Activated CD4-positive, alpha-beta memory T cell treated with anti-CD3 and anti-CD28 coated beads for 36 hours (primary cell): ENCODE measurements around the gene IL18BP. TPM values are rescaled to one million over a fixed set of nuclear protein-coding genes. Genes with fewer than 3 reads are reported as not detected.
A peak's percentile ranks its signal among the peaks of the same experiment; 100 is the strongest.

Experiments used
- CTCF ChIA-PET: fragments of 350-600 bp; sonication (Branson Sonifier 250); formaldehyde crosslinking; loops from one replicate; lab custom pipeline; 2021; ENCODE audit warnings: antibody characterized with exemption, inconsistent platforms; lab: Charles Lee
- POLR2A ChIA-PET: fragments of 350-600 bp; sonication (Branson Sonifier 250); formaldehyde crosslinking; loops from one replicate; lab custom pipeline; 2021; ENCODE audit warnings: antibody characterized with exemption; lab: Charles Lee
- DNase-seq: peaks from one replicate; pipeline ENCODE4 v3.0.0-alpha.2; 2020
- H3K27ac Mint-ChIP-seq: one replicate; pipeline ENCODE4 v1.8.0; 2021; ENCODE audit warnings: mixed read lengths
- H3K27me3 Mint-ChIP-seq: one replicate; pipeline ENCODE4 v1.8.0; 2021; ENCODE audit warnings: mixed read lengths
- H3K36me3 Mint-ChIP-seq: one replicate; pipeline ENCODE4 v1.8.0; 2021; ENCODE audit warnings: mixed read lengths
- H3K4me1 Mint-ChIP-seq: one replicate; pipeline ENCODE4 v1.8.0; 2021; ENCODE audit warnings: low read depth, mixed read lengths
- H3K4me3 Mint-ChIP-seq: one replicate; pipeline ENCODE4 v1.8.0; 2021; ENCODE audit warnings: mild to moderate bottlenecking, mixed read lengths
- H3K9me3 Mint-ChIP-seq: one replicate; pipeline ENCODE4 v1.8.0; 2021; ENCODE audit warnings: mixed read lengths
- intact Hi-C: fragments of 100-400 bp; cut with micrococcal nuclease; formaldehyde crosslinking; loops from one replicate; pipeline ENCODE4 v1.15.1; 2023
- total RNA-seq, 2 experiments: library from RNA; stranded (reverse); gene quantifications; one replicate each; pipeline ENCODE4 v1.2.3, GENCODE V29; 2021

Gene IL18BP
- total RNA-seq, 2 experiments from 2014 or later: 6.6 to 9.3 TPM

GRCh38 chr11:71977743-71978418, 20.8 kb upstream of the IL18BP start:
- intact Hi-C loops: loop anchor here (1.0 to 5.0 kb wide), 3 partner anchors 66 to 165 kb away; no protein-coding TSS in a partner anchor
- Mint-ChIP-seq H3K9me3 (no peaks in the 10 kb centered on the region), H3K36me3 (peaks cover 9% of the 10 kb centered on the region), H3K27ac (no peak overlapping the region), H3K27me3 (no peaks in the 10 kb centered on the region), H3K4me1 (peaks cover 3% of the 10 kb centered on the region), H3K4me3 (no peak overlapping the region)
- CTCF ChIA-PET: interaction anchor here (0.6 to 4.8 kb wide), 32 partner anchors 10 to 453 kb away, joined by 3 to 41 read pairs (median 5); partner anchors contain the start of genes IL18BP, RNF121 and XNDC1N
- POLR2A ChIA-PET: no interaction called here
- peak; percentile 55 for DNase-seq

- DNase-seq: no peak
- ChIA-PET POLR2A (no interaction called here), CTCF (interaction anchor here (1.0 to 4.8 kb wide), 12 partner anchors 9 to 452 kb away, joined by 3 to 41 read pairs (median 14); partner anchors contain the start of genes IL18BP, RNF121 and XNDC1N)
- H3K9me3 Mint-ChIP-seq: no peaks in the 10 kb centered on the region
- H3K4me1 Mint-ChIP-seq: peaks cover 3% of the 10 kb centered on the region
- intact Hi-C loops: loop anchor here (5.0 kb wide), 1 partner anchor 67 kb away; no protein-coding TSS in a partner anchor
- H3K27me3 Mint-ChIP-seq: no peaks in the 10 kb centered on the region
- no peak overlapping the region for H3K27ac Mint-ChIP-seq
- H3K36me3 Mint-ChIP-seq: peaks cover 14% of the 10 kb centered on the region
- H3K4me3 Mint-ChIP-seq: no peak overlapping the region
Observed at GRCh38 chr11:71979094-71979493, 19.6 kb upstream of the IL18BP start.

DNA sequence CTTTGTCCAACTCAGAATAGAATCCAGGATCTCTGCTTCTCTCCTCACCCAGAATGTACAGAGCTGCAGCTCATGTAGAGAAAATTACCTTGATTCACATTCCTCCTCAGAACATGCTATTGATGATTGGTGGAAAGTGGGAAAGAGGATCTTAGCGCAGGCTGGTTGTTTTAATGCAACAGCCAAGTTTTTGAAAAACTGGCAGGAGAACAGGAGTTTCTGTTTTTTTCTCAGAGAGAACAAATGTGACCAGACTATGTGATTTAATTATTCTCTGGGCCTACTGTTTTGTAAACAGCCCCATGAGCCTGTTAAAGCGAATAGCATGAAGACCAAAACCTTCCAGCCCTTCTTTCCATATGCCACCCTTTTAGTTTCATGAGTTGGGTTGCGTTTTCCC, 19.1 kb upstream of the IL18BP start:
- Mint-ChIP-seq H3K36me3 (peaks cover 14% of the 10 kb centered on the region), H3K9me3 (no peaks in the 10 kb centered on the region), H3K27me3 (no peaks in the 10 kb centered on the region), H3K4me1 (peaks cover 3% of the 10 kb centered on the region), H3K27ac (no peak overlapping the region), H3K4me3 (no peak overlapping the region)
- intact Hi-C loops: loop anchor here (5.0 kb wide), 1 partner anchor 67 kb away; no protein-coding TSS in a partner anchor
- ChIA-PET CTCF (interaction anchor here (1.3 to 4.8 kb wide), 8 partner anchors 9 to 165 kb away, joined by 3 to 41 read pairs (median 18); partner anchors contain the start of genes IL18BP, RNF121 and XNDC1N), POLR2A (no interaction called here)
- DNase-seq: no peak

DNA sequence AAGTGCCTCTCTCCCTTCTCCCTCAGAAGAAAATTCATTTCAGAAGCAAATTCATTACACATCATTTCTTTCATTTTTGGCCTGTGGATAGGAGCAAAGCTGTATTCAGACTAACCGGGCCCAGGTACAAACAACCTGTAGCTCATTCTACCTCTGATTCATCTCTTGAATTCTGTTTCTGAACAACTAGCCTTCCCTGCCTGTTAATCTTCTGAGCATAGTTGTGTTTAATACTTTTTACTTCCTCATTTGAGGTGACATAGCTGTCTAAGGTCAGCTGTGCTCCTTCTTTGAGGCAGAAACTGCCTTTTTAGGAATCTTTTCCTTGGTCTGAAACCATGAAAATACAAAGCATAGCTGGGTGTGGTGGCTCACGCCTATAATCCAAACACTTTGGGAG, 12.6 kb upstream of the IL18BP start:
- POLR2A ChIA-PET: no interaction called here
- Mint-ChIP-seq H3K27me3 (no peaks in the 10 kb centered on the region), H3K9me3 (no peaks in the 10 kb centered on the region), H3K4me3 (no peak overlapping the region), H3K4me1 (peaks cover 8% of the 10 kb centered on the region), H3K27ac (peak overlapping the region; percentile 3), H3K36me3 (peaks cover 20% of the 10 kb centered on the region)
- CTCF ChIA-PET: interaction anchor here (0.6 to 7.2 kb wide), 4 partner anchors 8 to 39 kb away, joined by 3 to 39 read pairs (median 4); no protein-coding TSS in a partner anchor
- no peak for DNase-seq
- intact Hi-C loops: no loop called here

DNA sequence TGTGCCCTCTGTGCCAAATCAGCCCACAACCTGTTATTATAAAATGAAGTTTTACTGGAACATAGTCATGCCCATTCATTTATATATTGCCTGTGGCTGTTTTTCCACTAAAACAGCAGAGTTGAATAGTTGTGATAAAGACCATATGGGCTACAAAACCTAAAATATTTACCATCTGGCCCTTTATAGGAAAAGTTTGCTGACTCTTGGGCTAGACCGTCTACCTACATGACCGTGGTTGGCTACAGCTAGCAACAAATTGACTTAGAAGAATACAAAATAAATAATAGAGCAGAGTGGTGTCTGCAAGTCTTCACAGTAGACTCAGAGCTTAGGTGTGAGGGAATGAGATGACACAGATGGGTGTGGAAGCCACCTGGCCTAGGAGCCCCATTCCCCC, 11.2 kb upstream of the IL18BP start:
- intact Hi-C loops: no loop called here
- Mint-ChIP-seq H3K4me1 (peaks cover 13% of the 10 kb centered on the region), H3K27me3 (no peaks in the 10 kb centered on the region), H3K4me3 (no peak overlapping the region), H3K36me3 (peaks cover 22% of the 10 kb centered on the region), H3K27ac (no peak overlapping the region), H3K9me3 (no peaks in the 10 kb centered on the region)
- DNase-seq: no peak
- ChIA-PET CTCF (interaction anchor here (1.8 to 7.2 kb wide), 2 partner anchors 10 to 38 kb away, joined by 6 to 39 read pairs; no protein-coding TSS in a partner anchor), POLR2A (no interaction called here)

GRCh38 chr11:71988050-71988449, 10.7 kb upstream of the IL18BP start:
- H3K4me1 Mint-ChIP-seq: peaks cover 13% of the 10 kb centered on the region
- no peak overlapping the region for H3K4me3 Mint-ChIP-seq
- DNase-seq: no peak
- H3K36me3 Mint-ChIP-seq: peaks cover 23% of the 10 kb centered on the region
- H3K9me3 Mint-ChIP-seq: no peaks in the 10 kb centered on the region
- no peak overlapping the region for H3K27ac Mint-ChIP-seq
- intact Hi-C loops: no loop called here
- POLR2A ChIA-PET: interaction anchor here (1.1 kb wide), 1 partner anchor 14 kb away, joined by 3 read pairs; no protein-coding TSS in a partner anchor
- no peaks in the 10 kb centered on the region for H3K27me3 Mint-ChIP-seq
- CTCF ChIA-PET: interaction anchor here (0.7 to 7.2 kb wide), 3 partner anchors 10 to 156 kb away, joined by 3 to 39 read pairs (median 5); no protein-coding TSS in a partner anchor

DNA sequence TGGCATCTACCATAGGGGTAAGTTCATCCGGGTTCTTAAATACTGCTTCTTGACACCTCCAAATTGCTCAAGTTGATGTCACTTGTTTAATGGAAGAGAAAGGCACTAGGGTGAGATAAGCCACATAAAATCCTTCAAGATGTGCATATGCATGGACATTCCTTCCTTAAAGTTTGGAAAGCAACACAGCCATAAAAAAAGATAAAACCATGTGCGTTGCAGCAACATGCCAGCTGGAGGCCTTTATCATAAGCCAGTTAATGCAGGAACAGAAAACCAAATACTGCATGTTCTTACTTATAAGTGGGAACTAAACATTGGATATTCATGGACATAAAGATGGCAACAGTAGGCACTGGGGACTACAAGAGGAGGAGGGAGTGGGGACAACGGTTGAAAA, 8.0 kb upstream of the IL18BP start:
- intact Hi-C loops: no loop called here

GRCh38 chr11:71991494-71991893, 7.2 kb upstream of the IL18BP start:
- DNase-seq: no peak
- no peaks in the 10 kb centered on the region for H3K27me3 Mint-ChIP-seq
- no peak overlapping the region for H3K4me3 Mint-ChIP-seq
- POLR2A ChIA-PET: no interaction called here
- CTCF ChIA-PET: interaction anchor here (0.8 to 7.2 kb wide), 2 partner anchors 13 to 14 kb away, joined by 3 to 39 read pairs; no protein-coding TSS in a partner anchor
- H3K36me3 Mint-ChIP-seq: peaks cover 18% of the 10 kb centered on the region
- peaks cover 5% of the 10 kb centered on the region for H3K4me1 Mint-ChIP-seq
- no peaks in the 10 kb centered on the region for H3K9me3 Mint-ChIP-seq
- no peak overlapping the region for H3K27ac Mint-ChIP-seq
- intact Hi-C loops: no loop called here

More for the DNA sequence above, 8.0 kb upstream of the IL18BP start:
- ChIA-PET POLR2A (no interaction called here), CTCF (interaction anchor here (7.2 kb wide), 1 partner anchor 13 kb away, joined by 39 read pairs; no protein-coding TSS in a partner anchor)
- peaks cover 21% of the 10 kb centered on the region for H3K36me3 Mint-ChIP-seq
- H3K27me3 Mint-ChIP-seq: no peaks in the 10 kb centered on the region
- peaks cover 10% of the 10 kb centered on the region for H3K4me1 Mint-ChIP-seq
- H3K9me3 Mint-ChIP-seq: no peaks in the 10 kb centered on the region
- H3K4me3 Mint-ChIP-seq: no peak overlapping the region
- no peak overlapping the region for H3K27ac Mint-ChIP-seq
- DNase-seq: no peak

DNA sequence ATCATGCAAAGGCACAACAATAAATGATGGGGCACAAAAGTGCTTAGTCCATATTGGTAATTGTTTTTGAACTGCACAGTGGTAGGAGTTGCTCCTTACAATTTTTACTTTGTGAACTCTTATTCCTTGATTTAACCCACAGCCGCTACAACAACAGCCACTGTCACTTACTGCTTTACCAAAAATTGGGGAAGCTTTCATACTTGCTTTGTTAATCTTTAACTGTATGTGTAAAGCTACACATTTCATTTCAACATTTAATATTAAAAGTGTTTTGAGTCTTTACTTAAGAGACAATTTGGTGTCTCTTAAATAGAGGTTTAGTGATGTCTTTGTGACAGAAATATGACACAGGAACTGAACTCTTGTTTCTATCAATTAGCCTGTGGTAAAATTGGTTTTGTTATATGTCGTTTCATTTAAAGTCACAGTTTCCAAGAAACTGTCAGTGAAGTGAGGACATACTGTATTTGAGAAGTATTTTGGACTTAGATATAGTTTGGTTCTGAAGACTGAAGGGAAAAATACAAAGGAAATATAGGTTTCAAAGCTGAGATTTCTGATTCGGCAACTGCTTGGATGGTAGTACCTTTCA, 6.5 kb upstream of the IL18BP start:
- no peak for DNase-seq
- Mint-ChIP-seq H3K4me1 (peaks cover 5% of the 10 kb centered on the region), H3K27ac (no peak overlapping the region), H3K4me3 (no peak overlapping the region), H3K36me3 (peaks cover 14% of the 10 kb centered on the region), H3K9me3 (no peaks in the 10 kb centered on the region), H3K27me3 (no peaks in the 10 kb centered on the region)
- ChIA-PET POLR2A (no interaction called here), CTCF (no interaction called here)
- intact Hi-C loops: no loop called here

DNA sequence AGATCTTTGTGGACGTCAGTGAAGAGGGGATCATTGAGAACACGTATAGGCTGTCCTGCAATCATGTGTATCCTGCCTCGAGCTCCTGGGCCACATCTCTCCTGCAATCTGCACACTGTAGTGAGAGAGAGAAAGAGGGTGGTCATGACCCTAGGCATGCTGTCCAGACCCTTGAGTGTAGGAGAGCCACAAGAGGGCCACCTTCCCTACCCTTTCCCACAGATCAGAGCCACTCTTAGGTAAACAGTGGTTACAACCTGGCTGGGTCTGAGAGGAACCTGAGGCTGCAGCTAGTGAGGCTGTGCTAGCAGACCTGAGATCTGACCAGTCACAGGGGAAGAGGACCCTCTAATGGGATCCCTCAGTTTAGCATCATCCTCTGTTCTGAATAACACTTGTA, 3.9 kb upstream of the IL18BP start:
- ChIA-PET POLR2A (no interaction called here), CTCF (interaction anchor here (1.0 to 4.1 kb wide), 3 partner anchors 9 to 30 kb away, joined by 3 to 15 read pairs (median 3); no protein-coding TSS in a partner anchor)
- no peak for DNase-seq
- Mint-ChIP-seq H3K27me3 (no peaks in the 10 kb centered on the region), H3K27ac (no peak overlapping the region), H3K36me3 (peaks cover 14% of the 10 kb centered on the region), H3K4me1 (peaks cover 23% of the 10 kb centered on the region), H3K4me3 (no peak overlapping the region), H3K9me3 (no peaks in the 10 kb centered on the region)
- intact Hi-C loops: no loop called here

DNA sequence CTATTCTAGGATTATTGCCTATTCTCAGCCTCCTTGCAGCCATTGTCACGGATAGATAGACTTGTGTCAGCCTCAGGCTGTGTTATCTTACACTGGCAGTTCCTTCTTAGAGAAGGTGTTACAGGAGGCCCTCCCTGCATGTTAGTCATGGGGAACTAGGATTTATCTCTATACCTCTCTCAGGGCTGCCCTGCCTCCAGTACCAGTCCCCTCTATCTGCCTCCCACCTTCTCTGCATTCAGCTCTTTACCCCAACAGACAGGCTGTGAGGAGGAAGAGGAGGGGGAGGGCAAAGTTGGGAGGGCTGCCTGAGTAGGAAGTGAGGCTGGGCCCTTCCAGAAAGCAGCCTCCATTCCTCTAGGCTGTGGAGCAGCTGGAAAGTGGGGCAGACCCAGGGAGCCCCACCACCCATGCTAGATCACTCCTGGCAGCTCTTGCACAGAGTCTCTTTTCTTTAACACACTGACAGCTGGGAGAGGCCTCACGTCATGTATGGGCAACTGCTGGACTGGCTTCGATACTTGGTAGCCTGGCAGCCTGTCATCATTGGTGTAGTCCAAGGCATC, 2.9 kb upstream of the IL18BP start:
- POLR2A ChIA-PET: no interaction called here
- H3K4me3 Mint-ChIP-seq: no peak overlapping the region
- DNase-seq: no peak
- peaks cover 28% of the 10 kb centered on the region for H3K4me1 Mint-ChIP-seq
- H3K27ac Mint-ChIP-seq: no peak overlapping the region
- H3K27me3 Mint-ChIP-seq: no peaks in the 10 kb centered on the region
- H3K36me3 Mint-ChIP-seq: peaks cover 14% of the 10 kb centered on the region
- no peaks in the 10 kb centered on the region for H3K9me3 Mint-ChIP-seq
- intact Hi-C loops: no loop called here
- CTCF ChIA-PET: interaction anchor here (4.1 kb wide), 1 partner anchor 18 kb away, joined by 15 read pairs; no protein-coding TSS in a partner anchor
